ENCODE results near the gene ZKSCAN1. TPM values are rescaled to one million over a fixed set of nuclear protein-coding genes. Genes with fewer than 3 reads are reported as not detected.

The ZKSCAN1 gene
- total RNA-seq, 1 donor from 2014 or later: 59.0 TPM

DNA sequence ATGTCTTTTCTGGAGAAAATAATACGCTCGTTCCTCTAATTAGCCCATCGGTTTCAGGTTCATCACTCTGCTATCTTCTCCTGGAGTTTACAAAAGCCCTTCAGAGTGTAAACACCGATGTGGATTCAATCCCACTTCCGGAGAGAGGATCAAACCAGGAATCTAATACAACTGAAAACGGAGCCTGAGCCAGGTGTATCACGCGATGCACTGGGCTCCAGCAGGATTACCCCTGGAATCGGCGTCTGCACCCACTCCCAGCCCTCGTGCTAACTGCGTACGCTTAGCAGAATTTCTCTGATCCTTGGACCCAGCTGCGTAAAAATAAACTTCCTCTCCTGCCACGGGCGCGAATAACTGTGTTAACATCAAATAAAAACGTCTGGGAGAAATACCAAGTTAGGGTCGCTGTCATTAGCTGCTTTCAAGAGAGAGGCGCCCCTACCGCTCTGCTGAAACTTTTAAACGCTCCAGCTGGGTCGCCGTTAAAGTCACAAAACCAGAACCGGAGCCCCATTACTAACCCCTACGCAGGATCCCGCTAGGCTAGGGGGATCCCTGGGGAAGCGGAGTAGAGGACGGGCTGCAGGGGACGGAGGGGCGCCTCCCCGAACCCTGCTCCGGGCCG is 65.6 kb downstream of the ZKSCAN1 start:
- POLR2A ChIA-PET: interaction anchor here (0.6 to 3.2 kb wide), 5 partner anchors 20 to 162 kb away, joined by 3 to 64 read pairs (median 3); partner anchors contain the start of genes AP4M1, MCM7, TRIM4 and ZSCAN21
- CTCF ChIA-PET: interaction anchor here (1.5 kb wide), 1 partner anchor 31 kb away, joined by 4 read pairs; no protein-coding TSS in a partner anchor
- no peaks in the 10 kb centered on the region for H3K9me3 Mint-ChIP-seq
- H3K36me3 Mint-ChIP-seq (ENCODE audit: low read depth): peaks cover 32% of the 10 kb centered on the region
- ATAC-seq (ENCODE audit: low read depth) (no peak), DNase-seq (no peak)
- peak overlapping the region; percentile 89 for H3K4me3 Mint-ChIP-seq
- intact Hi-C loops (cut with micrococcal nuclease): loop anchor here (1.0 to 10.0 kb wide), 13 partner anchors 32 to 1174 kb away; partner anchors contain the start of genes GNB2, TRIM4, UFSP1 and ZKSCAN1
- H3K4me1 Mint-ChIP-seq: peaks cover 34% of the 10 kb centered on the region
- peak overlapping the region; percentile 71 for H3K27ac Mint-ChIP-seq
- TF ChIP-seq, protein P1, sequence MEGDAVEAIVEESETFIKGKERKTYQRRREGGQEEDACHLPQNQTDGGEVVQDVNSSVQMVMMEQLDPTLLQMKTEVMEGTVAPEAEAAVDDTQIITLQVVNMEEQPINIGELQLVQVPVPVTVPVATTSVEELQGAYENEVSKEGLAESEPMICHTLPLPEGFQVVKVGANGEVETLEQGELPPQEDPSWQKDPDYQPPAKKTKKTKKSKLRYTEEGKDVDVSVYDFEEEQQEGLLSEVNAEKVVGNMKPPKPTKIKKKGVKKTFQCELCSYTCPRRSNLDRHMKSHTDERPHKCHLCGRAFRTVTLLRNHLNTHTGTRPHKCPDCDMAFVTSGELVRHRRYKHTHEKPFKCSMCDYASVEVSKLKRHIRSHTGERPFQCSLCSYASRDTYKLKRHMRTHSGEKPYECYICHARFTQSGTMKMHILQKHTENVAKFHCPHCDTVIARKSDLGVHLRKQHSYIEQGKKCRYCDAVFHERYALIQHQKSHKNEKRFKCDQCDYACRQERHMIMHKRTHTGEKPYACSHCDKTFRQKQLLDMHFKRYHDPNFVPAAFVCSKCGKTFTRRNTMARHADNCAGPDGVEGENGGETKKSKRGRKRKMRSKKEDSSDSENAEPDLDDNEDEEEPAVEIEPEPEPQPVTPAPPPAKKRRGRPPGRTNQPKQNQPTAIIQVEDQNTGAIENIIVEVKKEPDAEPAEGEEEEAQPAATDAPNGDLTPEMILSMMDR (IDR thresholded peaks at IDR 0.05): no peak
- H3K27me3 Mint-ChIP-seq: no peaks in the 10 kb centered on the region

DNA sequence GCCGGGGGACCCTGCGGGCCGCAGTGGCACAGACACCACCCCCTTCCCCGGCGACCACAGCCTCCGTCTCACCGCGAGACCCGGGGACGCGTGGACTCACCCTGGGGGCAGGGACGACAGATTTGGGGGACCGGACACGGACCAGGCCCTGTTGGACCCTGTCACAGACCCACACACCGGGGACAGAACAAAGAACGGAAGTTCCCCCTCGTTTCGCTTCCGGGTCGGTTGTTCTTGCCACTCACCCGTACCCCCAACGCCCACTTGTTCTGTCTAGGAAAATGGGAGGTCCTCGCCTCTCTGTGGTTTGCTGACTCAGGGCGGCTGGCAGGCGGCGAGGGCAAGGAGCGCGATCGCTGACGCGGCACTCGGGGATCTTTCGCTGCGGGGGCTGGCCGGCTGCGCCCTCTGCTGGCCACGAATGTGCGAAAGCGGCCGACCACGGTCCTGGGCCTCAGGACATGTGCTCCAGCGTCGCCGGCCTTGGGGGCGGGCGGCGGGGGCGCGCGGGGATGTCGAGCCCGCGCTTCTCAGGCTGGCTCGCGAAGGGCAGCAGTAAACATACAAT is 66.2 kb downstream of the ZKSCAN1 start, which contains the start of gene ZNF3:
TSS of gene ZNF3 (minus strand) at position 189 of the 568 bp plus-strand sequence. CDS start 4,366 bp downstream, outside the sequence.
- intact Hi-C loops (cut with micrococcal nuclease): loop anchor here (1.0 to 10.0 kb wide), 19 partner anchors 20 to 1173 kb away; partner anchors contain the start of genes AP4M1, CNPY4, GNB2 and MCM7
- DNase-seq: peak; percentile 96
- CTCF ChIA-PET: interaction anchor here (1.0 to 1.5 kb wide), 5 partner anchors 32 to 163 kb away, joined by 3 to 5 read pairs (median 4); partner anchors contain the start of gene MBLAC1
- TF ChIP-seq, protein P1 (IDR thresholded peaks at IDR 0.05): peak; percentile 58
- H3K4me3 Mint-ChIP-seq: peak within 1 kb of the TSS; percentile 89
- H3K27ac Mint-ChIP-seq: peak within 1 kb of the TSS; percentile 91
- no peaks in the 10 kb centered on the region for H3K27me3 Mint-ChIP-seq
- no peaks in the 10 kb centered on the region for H3K9me3 Mint-ChIP-seq
- peaks cover 34% of the 10 kb centered on the region for H3K4me1 Mint-ChIP-seq
- peaks cover 26% of the 10 kb centered on the region for H3K36me3 Mint-ChIP-seq (ENCODE audit: low read depth)
- peak; percentile 80 for ATAC-seq (ENCODE audit: low read depth)
- POLR2A ChIA-PET: interaction anchor here (0.6 to 3.2 kb wide), 22 partner anchors 20 to 806 kb away, joined by 3 to 64 read pairs (median 4); partner anchors contain the start of genes AP4M1, FBXO24, GPC2 and LRCH4

DNA sequence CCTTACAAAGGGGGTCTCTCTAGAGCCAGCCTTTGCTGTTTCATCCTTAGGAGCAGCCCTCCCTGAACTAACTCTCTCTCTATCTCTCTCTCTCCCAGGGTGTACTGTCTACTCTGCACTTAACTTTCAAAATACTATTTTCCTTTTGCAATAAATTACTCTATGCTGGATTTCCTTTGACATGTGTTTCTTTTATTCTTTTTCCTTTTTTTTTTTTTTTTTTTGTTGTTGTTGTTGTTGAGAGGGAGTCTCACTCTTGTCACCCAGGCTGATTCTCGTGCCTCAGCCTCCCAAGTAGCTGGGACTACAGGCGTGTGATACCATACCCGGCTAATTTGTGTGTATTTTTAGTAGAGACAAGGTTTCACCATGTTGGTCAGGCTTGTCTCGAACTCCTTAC is 67.6 kb downstream of the ZKSCAN1 start:
- intact Hi-C loops (cut with micrococcal nuclease): loop anchor here (1.0 to 10.0 kb wide), 10 partner anchors 18 to 1172 kb away; partner anchors contain the start of genes AP4M1, CNPY4, GNB2 and MCM7
- peak overlapping the region; percentile 91 for H3K27ac Mint-ChIP-seq

DNA sequence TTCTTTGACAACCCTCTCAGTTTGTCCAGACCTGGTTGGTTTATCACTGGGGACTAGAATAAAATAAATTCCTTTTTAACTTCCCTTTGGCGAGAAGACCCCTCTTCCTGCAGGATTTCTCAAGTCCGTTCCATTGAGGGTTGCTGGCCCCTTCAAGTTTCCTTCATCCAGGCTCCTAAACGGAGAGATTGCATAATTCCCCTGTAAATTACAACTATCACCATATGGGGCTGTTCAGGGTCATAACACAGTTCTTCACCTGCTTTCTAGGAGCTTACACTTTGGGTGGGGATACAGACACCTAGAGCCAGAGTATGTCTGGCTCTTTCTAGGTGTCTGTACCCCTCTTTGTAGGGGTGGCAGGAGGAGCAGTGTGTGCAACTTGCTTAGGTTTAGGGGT is 70.1 kb downstream of the ZKSCAN1 start:
- Mint-ChIP-seq H3K4me3 (no peak overlapping the region), H3K9me3 (no peaks in the 10 kb centered on the region)

More for the DNA sequence above, 67.6 kb downstream of the ZKSCAN1 start:
- peaks cover 19% of the 10 kb centered on the region for H3K36me3 Mint-ChIP-seq (ENCODE audit: low read depth)
- POLR2A ChIA-PET: interaction anchor here (0.5 to 3.2 kb wide), 37 partner anchors 8 to 792 kb away, joined by 3 to 64 read pairs (median 4); partner anchors contain the start of genes AP4M1, FAM200A, FBXO24 and GPC2
- peak overlapping the region; percentile 89 for H3K4me3 Mint-ChIP-seq
- TF ChIP-seq, protein P1 (IDR thresholded peaks at IDR 0.05): no peak
- CTCF ChIA-PET: interaction anchor here (0.8 to 1.3 kb wide), 6 partner anchors 19 to 164 kb away, joined by 3 to 5 read pairs (median 3); partner anchors contain the start of gene MBLAC1
- ATAC-seq (ENCODE audit: low read depth): no peak
- no peaks in the 10 kb centered on the region for H3K9me3 Mint-ChIP-seq
- DNase-seq: no peak
- H3K4me1 Mint-ChIP-seq: peaks cover 38% of the 10 kb centered on the region
- no peaks in the 10 kb centered on the region for H3K27me3 Mint-ChIP-seq

More for the DNA sequence above, 70.1 kb downstream of the ZKSCAN1 start:
- intact Hi-C loops (cut with micrococcal nuclease): loop anchor here (10.0 kb wide), 3 partner anchors 589 to 1169 kb away; partner anchors contain the start of genes GNB2 and ZNF789
- no peak overlapping the region for H3K27ac Mint-ChIP-seq
- TF ChIP-seq, protein P1 (IDR thresholded peaks at IDR 0.05): no peak
- DNase-seq (no peak), ATAC-seq (ENCODE audit: low read depth) (no peak)
- H3K36me3 Mint-ChIP-seq (ENCODE audit: low read depth): peaks cover 20% of the 10 kb centered on the region
- no peaks in the 10 kb centered on the region for H3K27me3 Mint-ChIP-seq
- POLR2A ChIA-PET: no interaction called here
- CTCF ChIA-PET: no interaction called here
- peaks cover 41% of the 10 kb centered on the region for H3K4me1 Mint-ChIP-seq
